Activated CD4-positive, alpha-beta T cell treated with anti-CD3 and anti-CD28 coated beads, Interleukin-10, Interleukin-2, amounts not matched to agents 100 ng/mL and 50 ng/mL, durations not matched to agents 16 hours and 8 hours (primary cell): ENCODE results near the gene TTC39B.
"Not testable (repeated sequence)": the region's sequence is repeated elsewhere in the genome, so short reads cannot be mapped to it uniquely, and the experiment has no call there.

ENCODE experiments used
- DNase-seq: peaks from one replicate; pipeline ENCODE4 v3.0.0-alpha.2; 2020

The TTC39B gene

DNA sequence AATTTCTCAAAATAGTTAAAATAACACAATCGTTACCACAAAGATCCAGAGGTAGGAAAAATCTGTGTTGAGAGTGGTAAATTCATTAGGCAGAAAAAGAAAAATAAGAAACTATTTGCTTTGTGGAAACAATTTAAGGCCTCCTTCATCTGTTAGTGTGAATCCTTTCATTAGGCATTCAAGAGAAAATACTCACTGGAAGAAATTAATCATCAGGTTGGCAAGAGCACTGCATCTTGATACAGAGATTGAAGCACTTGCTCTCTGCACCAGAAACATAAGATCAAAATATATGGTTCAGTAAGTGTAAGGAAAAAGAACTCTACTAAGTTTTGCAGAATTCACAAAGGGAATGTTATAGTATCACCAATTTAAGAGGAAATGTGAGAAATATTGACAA is 44.4 kb downstream of the TTC39B start:
- DNase-seq = no peak

DNA sequence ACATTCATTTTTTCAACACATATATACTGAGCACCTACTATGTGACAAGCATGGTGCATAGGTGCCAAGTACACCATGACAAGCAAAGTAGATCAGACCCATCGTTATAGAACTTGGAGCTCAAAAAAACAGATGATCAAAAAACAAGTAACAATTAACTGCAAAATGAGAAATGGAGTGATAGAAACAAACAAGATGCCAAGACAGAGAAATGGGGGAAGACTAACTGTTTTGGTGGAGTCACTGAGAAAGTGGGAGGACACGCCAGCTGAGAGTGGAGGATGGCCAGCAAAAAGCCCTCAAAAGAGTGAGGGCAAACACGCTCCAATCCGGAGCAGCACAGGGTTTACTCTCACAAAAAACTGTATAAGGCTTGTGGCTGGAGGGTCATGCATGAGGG is 50.6 kb downstream of the TTC39B start:
- no peak for DNase-seq

DNA sequence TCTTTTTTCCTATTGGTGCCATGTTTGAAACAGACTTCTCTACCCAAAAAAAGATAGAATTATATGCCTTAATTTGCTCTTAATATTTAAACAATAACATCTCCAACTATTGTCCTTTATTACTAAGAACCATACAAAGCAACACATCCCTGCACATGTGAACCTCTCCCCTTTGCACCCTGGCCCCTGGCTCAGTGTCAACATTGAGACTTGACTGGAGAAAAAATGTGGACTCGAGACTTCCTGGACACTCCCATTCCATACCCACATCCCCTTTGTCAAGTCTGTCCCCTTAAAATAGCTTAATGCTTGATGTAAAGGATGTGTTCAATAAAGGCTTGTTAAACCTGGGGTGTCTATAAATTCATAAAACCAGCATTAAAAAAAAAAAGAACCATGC is 53.2 kb downstream of the TTC39B start:
- DNase-seq = no peak

DNA sequence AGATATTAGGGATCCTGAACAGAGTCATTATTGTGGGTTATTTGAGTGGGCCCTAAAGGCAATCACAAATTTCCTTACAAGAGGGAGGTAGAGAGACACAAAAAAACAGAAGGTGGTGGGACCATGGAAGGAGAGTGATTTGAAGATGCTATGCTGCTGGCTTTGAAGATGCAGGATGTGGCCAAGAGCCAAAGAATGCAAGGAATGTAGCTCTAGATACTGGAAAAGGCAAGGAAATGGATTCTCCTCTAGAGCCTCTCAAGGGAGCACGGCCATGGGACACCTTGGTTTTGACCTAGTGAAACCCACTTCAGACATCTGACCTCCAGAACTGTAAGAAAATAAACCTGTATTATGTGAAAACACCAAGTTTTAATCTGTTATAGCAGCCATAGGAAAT is 53.8 kb downstream of the TTC39B start:
- no peak for DNase-seq

DNA sequence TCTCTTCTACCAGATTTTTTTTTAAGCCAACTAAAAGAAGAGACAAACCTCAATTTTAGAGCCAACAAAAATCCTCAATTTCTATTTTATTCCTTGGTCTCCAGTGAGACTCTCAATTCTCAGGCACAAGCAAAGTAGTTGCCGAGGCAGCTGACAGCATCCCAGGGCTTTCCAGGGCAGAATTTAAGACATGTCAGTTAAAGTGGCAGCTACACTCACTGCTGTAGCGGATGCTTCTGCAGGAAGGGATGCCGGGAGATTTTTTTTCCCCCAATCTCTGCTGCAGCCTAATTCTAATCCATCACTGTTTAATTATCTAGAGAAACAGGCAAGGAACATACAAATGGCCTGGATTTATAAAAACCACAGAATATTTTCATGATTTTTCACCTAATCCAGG is 57.0 kb downstream of the TTC39B start:
- no peak for DNase-seq

DNA sequence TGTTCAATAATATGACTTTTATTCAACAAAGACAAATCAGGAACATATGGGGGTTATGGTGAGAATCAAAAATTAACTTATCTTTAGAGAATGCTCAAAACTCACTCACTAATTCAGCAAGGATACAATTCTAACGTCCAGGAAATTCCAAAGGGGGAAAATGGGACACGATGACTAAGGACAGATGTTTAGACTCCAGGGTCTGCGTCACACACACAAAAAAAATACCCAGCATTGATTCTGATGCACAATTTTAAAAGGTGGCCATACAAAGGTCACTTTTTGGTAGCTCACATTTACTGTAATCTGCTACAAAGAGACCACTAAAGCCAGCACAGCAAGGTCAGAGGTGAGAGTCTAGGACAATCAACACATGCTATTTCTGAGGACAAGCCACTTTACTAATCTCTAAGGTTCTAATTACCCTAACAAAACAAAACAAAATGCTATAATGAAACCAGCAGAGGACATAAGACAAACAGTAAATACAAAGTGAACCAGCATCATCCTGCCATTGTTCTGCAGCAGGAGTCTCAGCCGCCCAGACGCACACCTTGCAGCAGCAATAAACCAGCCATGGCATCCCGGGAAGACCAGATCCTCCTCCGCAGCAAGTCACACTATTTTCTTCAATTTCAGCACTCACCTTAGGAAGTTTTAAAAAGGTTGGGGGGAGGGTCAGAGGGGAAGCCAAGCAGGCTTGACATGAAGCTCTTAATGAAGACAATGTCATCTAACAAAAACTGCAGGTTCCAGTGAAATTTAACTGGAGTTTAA is 57.8 kb downstream of the TTC39B start:
- no peak for DNase-seq

DNA sequence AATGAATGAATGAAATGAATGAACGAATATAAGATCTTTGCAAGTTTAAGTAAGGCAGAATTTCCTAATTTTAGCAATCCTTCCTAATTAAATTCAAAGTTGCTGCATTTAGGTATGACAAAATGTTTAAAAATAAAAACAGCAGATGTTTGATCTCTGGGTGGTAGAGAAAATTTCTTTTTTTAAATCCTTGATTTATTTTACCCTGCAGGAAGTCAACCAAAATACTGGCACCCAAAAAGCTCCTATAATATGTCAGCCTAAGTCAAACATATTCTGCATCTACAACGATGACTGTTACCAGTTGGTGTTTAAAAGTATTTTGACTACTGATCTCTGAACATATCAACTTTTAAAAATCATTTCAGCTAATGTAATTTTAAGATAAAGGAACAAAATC is 58.4 kb downstream of the TTC39B start:
- no peak for DNase-seq

DNA sequence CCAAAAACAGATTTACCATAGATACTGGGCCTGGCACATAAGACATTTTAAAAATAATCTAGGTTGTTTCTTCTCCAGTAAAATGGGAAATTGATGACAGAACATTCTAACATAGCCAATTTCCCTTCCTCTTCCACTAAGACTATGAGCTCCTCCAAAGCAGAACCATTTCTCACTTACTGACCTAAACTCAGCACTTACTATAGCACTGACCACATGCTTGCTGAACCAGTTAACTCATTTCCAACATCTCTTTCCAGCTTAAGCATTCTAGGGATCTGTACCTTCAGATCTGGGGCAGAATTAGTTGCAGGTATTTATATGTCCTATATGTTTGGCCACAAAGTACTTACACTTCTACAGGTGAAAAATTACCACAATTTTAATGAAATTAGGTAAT is 58.9 kb downstream of the TTC39B start:
- no peak for DNase-seq

DNA sequence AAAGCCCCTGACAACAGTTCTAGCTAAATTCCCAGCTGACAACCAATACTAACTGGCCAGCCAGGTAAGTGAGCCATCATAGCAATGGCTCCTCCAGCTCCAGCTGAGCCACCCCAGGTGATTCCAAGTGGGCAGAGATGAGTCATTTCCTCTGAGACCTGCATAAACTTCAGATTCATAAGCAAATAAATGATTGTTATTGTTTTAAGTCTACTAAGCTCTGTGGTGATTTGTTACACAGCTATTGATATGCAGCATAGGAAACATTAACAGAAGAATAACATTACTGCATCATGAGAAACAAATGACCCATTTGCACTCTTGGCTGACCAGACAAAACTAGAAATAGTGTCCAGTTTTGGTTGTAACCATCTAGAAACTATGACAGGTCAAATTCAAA is 60.3 kb downstream of the TTC39B start:
- no peak for DNase-seq

DNA sequence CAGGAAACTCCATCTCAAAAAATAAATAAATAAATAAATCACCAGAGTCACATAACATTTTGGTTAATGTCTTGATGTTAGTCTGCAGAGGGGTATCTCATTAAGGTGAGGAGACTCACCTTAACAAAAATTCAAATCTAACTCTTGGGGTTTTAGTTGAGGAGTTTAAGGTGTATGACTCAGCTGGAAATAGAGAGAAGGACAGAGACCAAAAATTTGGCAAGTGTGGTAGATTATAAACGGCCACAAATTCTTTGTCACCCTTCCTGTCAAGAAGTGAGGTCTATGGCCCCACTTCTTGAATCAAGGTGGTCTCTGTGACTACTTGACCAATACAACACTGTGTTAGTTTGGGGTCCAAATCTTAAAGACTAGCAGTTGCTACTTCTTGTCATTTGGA is 60.8 kb downstream of the TTC39B start:
- no peak for DNase-seq

DNA sequence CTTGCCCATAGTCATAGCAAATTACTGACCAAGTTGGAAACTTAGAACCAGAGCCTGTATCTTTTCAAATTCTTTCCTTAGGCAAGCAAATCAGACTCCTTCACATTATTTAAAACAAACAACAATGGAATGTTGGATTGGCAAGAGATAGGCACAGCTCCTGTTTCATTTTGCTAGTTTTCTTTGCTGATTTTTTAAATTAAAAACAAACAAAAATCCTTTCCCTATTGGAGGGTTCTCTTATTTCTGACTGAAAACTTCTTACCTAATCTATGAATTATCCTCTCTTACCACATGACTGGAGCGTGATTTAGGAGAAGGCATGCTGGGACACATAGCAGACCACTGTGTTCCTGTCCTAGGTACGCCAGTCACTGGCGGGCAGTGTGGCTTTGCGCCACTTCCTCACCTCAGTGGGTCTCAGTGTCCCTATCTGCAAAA is 63.0 kb downstream of the TTC39B start:
- no peak for DNase-seq

DNA sequence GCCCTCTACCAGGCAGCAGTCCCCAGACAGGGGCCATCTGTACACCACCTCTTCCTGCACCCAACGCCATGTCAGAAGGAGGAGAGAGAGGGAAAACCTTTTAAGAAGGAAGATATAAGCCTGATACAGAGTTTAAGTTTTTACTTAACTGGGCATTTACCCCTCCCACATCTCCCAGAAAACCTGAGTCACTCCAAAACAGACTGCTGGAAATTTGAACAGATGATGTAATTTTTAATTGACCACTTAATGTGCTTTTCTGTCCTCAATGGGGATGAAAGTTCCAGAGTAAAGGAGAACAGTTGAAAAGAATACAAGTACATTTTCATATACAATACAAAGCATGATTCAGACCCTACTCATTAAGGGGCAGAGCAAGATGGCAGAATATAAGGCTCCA is 63.9 kb downstream of the TTC39B start:
- DNase-seq = no peak

DNA sequence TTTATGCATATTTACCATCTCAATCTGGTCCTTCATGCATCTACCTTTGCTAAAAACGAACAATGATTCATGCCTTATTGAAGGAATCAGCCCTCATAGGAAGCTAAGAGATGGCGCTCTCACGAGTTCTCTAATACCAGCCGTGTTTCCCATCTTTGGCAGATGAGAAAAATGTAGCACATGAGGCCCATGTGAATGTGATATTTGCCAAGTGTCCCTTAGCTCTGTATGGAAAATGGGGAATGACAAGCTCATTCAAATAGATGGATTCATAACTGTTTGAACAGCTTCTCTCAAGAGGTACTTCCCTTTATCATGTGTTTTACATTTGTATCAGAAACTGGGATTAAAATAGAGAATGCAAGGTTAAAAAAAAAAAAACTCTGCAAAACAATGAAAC is 66.1 kb downstream of the TTC39B start:
- no peak for DNase-seq

DNA sequence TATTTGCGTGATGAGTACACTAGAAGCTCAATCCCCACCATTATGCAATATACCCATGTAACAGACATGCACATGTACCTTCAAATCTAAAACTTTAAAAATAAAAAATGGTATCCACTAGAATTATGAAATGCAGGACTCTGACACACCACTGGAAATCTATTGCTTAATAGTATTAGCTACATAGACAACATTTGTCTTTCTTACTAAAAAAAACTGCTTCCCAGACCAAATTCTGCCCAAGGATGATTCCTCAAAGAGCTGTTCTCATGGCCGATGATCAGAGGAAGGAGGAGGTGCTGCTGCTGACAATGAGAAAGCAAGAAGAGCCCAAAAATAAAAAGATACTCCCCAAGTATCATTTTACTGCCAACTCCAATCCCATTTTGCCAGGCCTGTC is 67.2 kb downstream of the TTC39B start:
- DNase-seq = no peak

DNA sequence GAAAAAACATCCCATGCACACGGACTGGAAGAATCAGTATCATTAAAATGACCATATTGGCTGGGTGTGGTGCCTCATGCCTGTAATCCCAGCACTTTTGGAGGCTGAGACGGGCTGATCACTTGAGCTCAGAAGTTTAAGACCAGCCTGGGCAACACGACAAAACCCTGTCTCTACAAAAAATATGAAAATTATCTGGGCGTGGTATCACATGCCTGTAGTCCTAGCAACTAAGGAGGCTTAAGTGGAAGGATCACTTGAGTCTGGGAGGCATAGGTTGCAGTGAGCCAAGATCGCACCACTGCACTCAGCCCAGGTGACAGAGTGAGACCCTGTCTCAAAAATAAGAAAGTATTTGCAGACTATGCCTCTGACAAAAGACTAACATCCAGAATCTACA is 68.4 kb downstream of the TTC39B start:
- no peak for DNase-seq

DNA sequence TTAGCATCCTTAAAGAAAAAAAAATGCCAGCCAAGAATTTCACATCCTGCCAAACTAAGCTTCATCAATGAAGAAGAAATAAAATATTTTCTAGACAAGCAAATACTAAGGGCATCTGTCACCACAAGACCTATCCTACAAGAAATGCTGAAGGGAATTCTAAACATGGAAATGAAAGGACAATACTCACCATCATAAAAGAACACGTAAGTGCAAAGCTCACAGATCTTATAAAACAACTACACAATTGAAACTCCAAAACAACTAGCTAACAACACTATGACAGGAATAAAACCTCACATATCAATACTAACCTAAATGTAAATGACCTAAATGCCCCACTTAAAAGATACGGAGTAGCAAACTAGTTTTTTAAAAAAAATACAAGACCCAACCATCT is 71.4 kb downstream of the TTC39B start:
- no peak for DNase-seq

DNA sequence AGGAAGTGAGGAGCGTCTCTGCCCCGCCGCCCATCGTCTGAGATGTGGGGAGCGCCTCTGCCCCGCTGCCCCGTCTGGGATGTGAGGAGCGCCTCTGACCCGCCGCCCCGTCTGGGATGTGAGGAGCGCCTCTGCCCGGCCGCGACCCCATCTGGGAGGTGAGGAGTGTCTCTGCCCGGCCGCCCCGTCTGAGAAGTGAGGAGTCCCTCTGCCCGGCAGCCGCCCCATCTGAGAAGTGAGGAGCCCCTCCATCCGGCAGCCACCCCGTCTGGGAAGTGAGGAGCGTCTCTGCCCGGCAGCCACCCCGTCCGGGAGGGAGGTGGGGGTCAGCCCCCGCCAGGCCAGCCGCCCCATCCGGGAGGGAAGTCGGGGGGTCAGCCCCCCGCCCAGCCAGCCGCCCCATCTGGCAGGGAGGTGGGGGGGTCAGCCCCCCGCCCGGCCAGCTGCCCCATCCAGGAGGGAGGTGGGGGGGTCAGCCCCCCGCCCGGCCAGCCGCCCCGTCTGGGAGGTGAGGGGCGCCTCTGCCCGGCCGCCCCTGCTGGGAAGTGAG is 73.0 kb downstream of the TTC39B start:
- DNase-seq = not testable (repeated sequence)

DNA sequence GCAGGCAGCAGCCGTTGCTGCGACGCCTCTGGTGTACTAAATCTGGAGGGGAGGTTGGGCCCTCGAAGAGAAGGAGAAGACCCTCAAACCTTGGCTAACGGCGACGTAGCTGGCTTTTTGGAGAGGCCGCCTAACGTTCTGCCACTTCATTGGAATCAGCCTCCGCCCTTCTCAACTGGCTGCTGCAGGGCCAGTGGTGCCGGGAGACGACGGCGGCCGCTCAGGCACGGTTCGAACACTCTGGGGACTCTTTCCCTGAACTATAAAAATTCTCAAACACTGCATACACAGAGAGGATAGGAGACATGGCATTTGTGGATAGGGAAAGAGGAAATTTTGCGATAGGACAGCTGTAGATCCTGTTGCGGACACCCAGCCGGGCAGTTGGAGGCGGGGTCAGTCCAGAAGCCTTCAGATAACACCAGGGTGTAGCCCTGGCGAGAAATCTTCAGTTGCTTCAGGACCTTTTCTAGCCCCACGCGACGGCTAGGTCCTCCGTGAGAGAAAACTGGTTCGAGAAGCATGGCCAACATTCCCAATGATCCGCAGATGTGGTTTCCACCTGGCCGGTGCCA is 74.2 kb downstream of the TTC39B start:
- not testable (repeated sequence) for DNase-seq

DNA sequence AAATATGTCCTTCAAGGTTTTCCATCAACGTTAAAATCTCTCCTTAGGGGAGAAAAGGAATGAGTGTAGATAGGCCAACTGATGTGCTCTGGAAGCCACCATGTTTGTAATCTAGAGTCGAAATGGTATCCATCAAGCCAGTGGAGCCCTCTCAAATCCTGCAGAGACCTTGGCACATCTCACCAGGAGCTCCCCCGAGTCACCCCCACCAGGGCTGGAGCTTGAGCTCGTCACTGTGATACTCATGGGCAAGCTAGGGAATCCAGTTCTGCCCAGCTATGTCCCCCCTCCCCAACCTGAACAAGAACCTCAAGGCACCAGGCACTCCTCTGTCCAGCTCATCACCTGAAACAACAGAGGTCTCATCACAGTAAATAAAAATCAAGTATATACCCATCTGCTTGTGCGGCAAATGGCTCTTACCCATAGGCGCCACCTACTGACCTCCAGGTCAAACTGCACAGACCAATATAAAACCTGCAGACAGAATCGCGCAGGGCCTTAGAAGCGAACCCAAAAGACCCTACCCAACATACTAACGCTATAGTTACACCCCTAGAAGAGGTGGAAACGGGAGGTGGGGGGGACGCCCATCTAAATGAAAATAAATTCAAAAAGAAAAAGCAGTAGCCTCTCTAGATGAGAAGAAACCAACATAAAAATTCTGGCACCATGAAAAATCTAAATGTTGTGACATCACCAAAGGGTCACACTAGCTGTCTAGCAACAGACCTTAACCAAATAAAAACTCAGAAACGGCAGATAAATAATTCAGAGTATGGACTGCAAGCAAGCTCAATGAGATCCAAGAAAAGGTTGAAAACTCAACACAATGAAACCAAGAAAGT is 75.0 kb downstream of the TTC39B start:
- DNase-seq = peak; percentile 39

DNA sequence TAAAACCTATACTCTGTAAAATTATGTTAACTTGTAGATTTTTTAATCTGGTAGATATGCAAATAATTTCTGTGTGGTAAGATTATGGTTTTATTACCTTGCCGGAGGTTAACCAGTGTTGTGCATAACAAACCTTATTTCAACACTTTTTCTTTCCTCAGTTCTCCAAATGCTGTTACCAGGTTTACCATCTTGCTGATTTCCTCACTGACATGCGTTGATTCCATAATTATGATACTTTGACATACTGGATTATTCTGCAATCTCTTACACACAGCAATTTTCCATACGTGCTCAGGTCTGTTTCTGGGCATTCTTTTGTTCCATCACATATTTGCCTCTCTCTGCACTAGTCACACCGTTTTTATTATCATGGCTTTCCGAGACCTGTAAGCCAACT is 77.6 kb downstream of the TTC39B start:
- DNase-seq = no peak

DNA sequence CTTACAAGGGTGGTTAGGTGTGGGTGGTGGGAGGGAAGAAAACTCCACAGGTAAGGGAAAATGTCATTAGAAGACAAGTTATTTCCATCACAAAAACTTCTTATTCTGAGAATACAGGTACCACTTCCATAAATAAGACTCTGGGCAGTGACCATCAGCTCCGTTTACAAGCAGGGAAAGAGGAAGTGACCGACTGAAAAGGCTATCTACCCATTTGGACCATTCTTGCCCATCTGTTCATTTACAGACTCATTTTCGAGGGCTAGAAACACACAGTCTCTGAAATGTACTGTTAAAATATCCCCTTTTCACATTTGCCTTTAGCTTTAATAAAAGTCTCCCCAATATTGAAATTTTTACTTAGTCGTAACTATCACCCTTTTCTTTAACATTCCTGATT is 79.5 kb downstream of the TTC39B start:
- no peak for DNase-seq

DNA sequence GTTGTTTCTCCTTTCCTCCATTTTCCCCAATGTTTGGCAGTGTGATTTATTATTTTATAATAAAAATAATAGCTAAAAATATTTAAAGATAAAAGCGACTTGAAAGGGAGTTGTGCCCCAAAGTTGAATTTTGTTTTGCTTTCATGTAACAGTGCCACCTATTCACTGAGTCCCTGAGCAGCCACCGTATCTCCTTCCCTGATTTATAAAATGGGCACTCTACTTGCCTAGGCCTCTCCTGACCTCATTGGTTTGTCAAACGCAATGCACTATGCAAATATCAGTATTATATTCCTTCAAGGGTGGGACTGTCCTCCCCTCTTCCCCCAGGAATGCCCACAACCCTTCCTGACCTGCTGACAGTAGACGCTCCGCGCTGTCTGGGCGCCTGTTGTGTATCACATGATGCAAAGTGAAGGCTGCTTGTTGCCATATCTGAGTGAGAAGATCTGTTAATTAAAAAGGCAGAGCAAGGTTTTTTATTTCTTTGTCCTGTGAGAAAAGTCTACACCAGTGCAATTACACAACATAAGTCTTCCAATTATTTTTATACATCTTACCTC is 81.4 kb downstream of the TTC39B start:
- DNase-seq = no peak

DNA sequence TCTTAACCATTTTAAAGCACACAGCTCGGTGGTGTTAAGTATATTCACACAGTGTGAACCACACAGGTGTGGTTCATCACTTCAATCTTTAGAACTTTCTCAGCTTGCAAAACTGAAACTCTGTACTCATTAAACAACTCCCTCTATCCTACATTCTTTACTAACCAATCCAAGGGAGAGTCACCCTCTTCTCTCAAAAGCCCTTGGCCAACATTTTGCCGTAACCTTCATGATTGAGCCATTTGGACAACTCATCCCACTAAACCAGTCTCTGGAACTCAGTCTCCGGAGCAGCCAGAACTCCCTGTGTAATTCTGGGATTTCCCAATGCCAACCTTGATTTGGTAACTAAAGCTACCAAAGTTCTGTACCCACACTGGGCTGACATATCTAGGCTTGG is 84.7 kb downstream of the TTC39B start:
- peak; percentile 11 for DNase-seq
